ENCODE data around the gene NKX2-2. TPM values are rescaled to one million over a fixed set of nuclear protein-coding genes. Genes with fewer than 3 reads are reported as not detected.

The NKX2-2 gene
- polyA plus RNA-seq, 4 donors, result 0.54 to 3.7 (median 0.88) TPM

DNA sequence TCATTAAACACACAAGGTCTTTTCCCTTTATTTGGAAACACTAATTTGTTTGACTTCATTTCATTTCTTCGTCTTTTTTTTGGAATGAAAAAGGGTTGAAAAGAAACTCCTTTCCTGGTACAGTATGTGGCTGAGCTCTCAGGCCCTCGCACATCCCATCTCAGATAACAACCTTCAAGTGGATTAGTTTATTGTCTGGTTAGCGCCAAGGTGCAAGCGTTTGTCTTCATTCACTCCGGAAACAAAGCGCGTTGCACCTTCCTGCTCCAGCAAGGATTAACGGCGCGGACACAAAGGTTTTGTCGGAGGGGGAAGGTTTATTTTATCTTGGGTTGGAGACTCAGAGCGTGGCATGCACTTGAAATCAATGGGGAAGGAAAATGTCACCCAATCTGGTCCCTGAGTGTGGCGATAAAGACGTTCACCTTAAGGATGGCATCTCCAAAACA lies 5.3 kb upstream of the NKX2-2 start:
- no peak for FAIRE-seq

DNA sequence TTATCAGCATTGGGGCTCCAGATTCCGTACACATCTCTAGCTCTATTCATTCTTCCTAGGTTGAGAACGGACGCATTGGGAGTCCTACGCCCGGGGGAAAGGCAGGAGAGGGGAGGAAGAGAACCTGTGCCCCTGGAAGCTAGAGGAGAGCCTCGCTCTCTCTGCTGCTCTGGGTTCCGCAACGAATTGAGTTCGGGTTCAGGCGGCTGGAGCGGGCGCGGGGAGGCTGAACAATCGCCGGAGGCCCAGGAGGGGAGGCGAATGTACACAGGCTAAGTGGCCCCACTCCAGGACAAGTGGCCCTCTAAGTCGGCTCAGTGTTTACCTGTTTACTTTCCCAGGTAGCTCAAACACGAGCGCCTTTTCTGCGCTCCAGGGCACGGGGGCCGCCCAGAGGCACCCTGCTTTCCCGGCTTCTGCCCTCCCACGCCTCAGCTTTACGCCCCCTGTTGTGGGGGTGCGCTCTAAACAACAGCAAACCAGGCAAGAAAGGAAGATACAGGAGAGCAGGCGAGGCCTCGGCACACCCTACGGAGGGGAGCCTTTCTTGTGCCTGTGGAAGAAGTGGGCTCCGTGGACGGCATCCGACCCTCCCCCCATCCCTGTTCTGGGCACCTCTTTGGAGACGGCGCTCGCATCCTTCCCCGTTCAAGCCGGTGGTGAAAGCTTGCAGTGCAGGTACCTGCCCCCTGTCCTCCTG lies 4.6 kb upstream of the NKX2-2 start:
- Histone ChIP-seq H3K9me3 (ENCODE audit: control insufficient read depth in 2 of 2, insufficient read depth in 1 of 2, low read depth in 1 of 2, low read length in 1 of 2) (no peaks in the 10 kb centered on the region), H3K4me3 (ENCODE audit: low read depth in 1 of 3, low read length in 3 of 3) (no peak overlapping the region), H3K27ac (ENCODE audit: low read depth in 1 of 3, low read length in 2 of 3) (no peak overlapping the region), H3K27me3 (ENCODE audit: control insufficient read depth in 3 of 3, insufficient read depth in 3 of 3, low read length in 3 of 3) (peaks cover 32 to 94% (median 69%) of the 10 kb centered on the region in 3 donors), H3K4me1 (ENCODE audit: control insufficient read depth in 3 of 3, insufficient read depth in 2 of 3, low read depth in 1 of 3, low read length in 2 of 3) (peaks cover 0 to 6% (median 0%) of the 10 kb centered on the region in 3 donors), H3K36me3 (ENCODE audit: control insufficient read depth in 3 of 3, insufficient read depth in 2 of 3, low read depth in 1 of 3, low read length in 3 of 3) (no peaks in the 10 kb centered on the region)
- DNase-seq (no peak), FAIRE-seq (no peak)
- WGBS, 3 donors, result 4 to 11% (median 4%) methylated on average over 36 to 37 of the region's 37 CpGs

More for the DNA sequence above, 5.3 kb upstream of the NKX2-2 start:
- no peaks in the 10 kb centered on the region for H3K36me3 ChIP-seq (ENCODE audit: control insufficient read depth in 3 of 3, insufficient read depth in 2 of 3, low read depth in 1 of 3, low read length in 3 of 3)
- peaks cover 31 to 94% (median 73%) of the 10 kb centered on the region in 3 donors for H3K27me3 ChIP-seq (ENCODE audit: control insufficient read depth in 3 of 3, insufficient read depth in 3 of 3, low read length in 3 of 3)
- no peak for DNase-seq
- H3K27ac ChIP-seq (ENCODE audit: low read depth in 1 of 3, low read length in 2 of 3), result no peak overlapping the region
- H3K4me1 ChIP-seq (ENCODE audit: control insufficient read depth in 3 of 3, insufficient read depth in 2 of 3, low read depth in 1 of 3, low read length in 2 of 3), result peaks cover 0 to 6% (median 0%) of the 10 kb centered on the region in 3 donors
- WGBS, 3 donors, result 2 to 7% (median 3%) methylated on average over 14 of the region's 14 CpGs
- no peak overlapping the region for H3K4me3 ChIP-seq (ENCODE audit: low read depth in 1 of 3, low read length in 3 of 3)
- no peaks in the 10 kb centered on the region for H3K9me3 ChIP-seq (ENCODE audit: control insufficient read depth in 2 of 2, insufficient read depth in 1 of 2, low read depth in 1 of 2, low read length in 1 of 2)

DNA sequence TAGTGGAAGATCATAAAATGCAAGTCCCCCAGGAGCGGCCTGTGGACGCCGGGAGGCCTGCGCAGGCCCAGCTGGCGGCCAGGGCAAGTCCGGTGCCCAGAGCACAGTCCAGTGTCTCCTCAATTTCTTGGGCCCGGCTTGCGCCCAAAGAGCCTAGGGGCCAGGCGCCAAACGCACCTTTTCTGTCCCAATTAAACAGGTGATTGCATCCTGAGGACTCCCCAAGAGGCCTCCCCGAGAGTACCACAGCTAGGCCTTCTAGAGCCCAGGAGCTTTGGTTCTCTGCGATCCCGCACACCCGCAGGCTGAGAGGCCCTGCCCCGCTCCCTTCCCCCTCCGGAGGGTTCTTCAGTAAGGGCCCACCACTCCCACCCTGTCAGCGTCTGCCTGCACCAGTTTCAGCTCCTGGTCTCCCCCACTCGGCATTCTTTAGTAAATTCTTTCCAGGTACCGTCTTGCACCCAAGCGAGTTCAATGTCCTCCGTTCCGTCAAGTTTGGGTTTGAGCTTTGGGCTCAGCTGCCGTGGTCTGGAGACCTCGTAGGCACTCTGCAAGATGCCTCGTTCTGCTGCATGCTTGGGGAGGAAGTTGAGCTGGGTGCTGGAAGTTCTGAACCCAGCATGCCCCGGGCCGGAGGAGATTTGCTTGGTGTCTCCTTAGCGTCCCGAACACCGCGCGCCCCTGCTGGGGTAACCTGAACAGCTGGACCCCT lies 3.9 kb upstream of the NKX2-2 start:
- peaks cover 36 to 94% (median 69%) of the 10 kb centered on the region in 3 donors for H3K27me3 ChIP-seq (ENCODE audit: control insufficient read depth in 3 of 3, insufficient read depth in 3 of 3, low read length in 3 of 3)
- no peak overlapping the region for H3K27ac ChIP-seq (ENCODE audit: low read depth in 1 of 3, low read length in 2 of 3)
- H3K4me1 ChIP-seq (ENCODE audit: control insufficient read depth in 3 of 3, insufficient read depth in 2 of 3, low read depth in 1 of 3, low read length in 2 of 3), result peaks cover 0 to 6% (median 3%) of the 10 kb centered on the region in 3 donors
- H3K36me3 ChIP-seq (ENCODE audit: control insufficient read depth in 3 of 3, insufficient read depth in 2 of 3, low read depth in 1 of 3, low read length in 3 of 3), result no peaks in the 10 kb centered on the region
- H3K4me3 ChIP-seq (ENCODE audit: low read depth in 1 of 3, low read length in 3 of 3), result no peak overlapping the region
- DNase-seq (no peak), FAIRE-seq (no peak)
- 4 to 9% (median 6%) methylated on average over 31 to 32 of the region's 32 CpGs for WGBS, 3 donors
- no peaks in the 10 kb centered on the region for H3K9me3 ChIP-seq (ENCODE audit: control insufficient read depth in 2 of 2, insufficient read depth in 1 of 2, low read depth in 1 of 2, low read length in 1 of 2)

DNA sequence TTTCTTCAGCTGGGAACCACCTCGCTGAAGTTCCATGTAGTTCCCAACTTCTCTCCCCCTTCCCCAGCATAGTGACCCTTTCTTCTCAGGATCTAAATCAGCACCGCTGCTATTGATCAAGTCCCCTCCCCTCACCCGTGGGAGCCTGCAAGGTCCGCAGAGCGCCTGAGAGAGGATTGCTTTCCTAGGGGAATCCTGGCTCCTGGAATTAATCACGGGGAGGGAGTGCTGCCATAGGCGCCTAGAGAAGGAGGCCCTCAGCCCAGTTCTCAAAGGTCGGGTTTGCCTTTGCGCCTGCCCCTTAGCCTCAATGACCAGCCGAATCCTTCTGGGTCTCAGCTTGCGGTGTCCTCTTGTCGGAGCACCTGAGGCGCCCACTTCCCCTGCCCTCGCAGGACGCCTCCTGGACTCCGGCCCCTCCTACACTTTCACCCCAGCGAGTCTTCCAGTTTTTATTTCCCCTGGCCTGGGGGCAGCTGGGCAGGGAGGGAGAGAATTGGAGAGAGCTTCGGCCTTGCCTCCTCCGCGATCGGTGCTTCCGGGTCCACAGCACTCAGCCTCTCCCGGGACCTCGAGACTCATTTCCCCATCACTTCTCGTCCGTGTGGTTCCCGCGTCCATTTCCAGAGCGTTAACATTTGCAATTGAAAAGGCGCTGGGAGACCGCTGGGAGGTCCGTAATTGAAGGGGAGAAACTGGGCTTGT lies 3.1 kb upstream of the NKX2-2 start:
- peak in 1 of 2 donors; percentile 8 for DNase-seq

DNA sequence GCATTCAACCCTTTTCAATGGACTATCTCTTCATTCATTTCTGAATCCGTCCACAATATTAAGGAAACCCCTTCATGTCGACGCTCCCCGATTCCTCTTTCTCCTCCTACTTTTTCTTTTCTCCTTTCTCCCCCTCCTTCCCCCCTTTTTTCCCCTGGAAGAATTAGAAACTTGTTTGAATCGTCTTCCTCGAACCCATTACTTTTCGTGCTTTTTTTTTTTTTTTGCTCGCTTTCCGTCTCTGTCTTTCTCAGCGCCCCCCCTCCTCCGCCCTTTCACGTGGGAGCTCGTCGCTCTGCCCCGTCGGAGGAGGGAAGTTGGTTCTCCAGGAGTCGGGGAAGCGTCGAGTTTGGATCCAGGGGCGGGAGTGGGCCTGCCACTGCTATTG lies 2.3 kb upstream of the NKX2-2 start:
- H3K4me3 ChIP-seq (ENCODE audit: low read depth in 1 of 3, low read length in 3 of 3), result no peak overlapping the region
- H3K27ac ChIP-seq (ENCODE audit: low read depth in 1 of 3, low read length in 2 of 3), result no peak overlapping the region
- no peaks in the 10 kb centered on the region for H3K36me3 ChIP-seq (ENCODE audit: control insufficient read depth in 3 of 3, insufficient read depth in 2 of 3, low read depth in 1 of 3, low read length in 3 of 3)
- DNase-seq (no peak), FAIRE-seq (no peak)
- peaks cover 26 to 98% (median 70%) of the 10 kb centered on the region in 3 donors for H3K27me3 ChIP-seq (ENCODE audit: control insufficient read depth in 3 of 3, insufficient read depth in 3 of 3, low read length in 3 of 3)
- H3K9me3 ChIP-seq (ENCODE audit: control insufficient read depth in 2 of 2, insufficient read depth in 1 of 2, low read depth in 1 of 2, low read length in 1 of 2), result no peaks in the 10 kb centered on the region
- peaks cover 0 to 11% (median 10%) of the 10 kb centered on the region in 3 donors for H3K4me1 ChIP-seq (ENCODE audit: control insufficient read depth in 3 of 3, insufficient read depth in 2 of 3, low read depth in 1 of 3, low read length in 2 of 3)
- WGBS, 3 donors, result 5 to 17% (median 10%) methylated on average over 20 of the region's 20 CpGs

More for the DNA sequence above, 3.1 kb upstream of the NKX2-2 start:
- H3K9me3 ChIP-seq (ENCODE audit: control insufficient read depth in 2 of 2, insufficient read depth in 1 of 2, low read depth in 1 of 2, low read length in 1 of 2), result no peaks in the 10 kb centered on the region
- H3K27me3 ChIP-seq (ENCODE audit: control insufficient read depth in 3 of 3, insufficient read depth in 3 of 3, low read length in 3 of 3), result peaks cover 31 to 98% (median 70%) of the 10 kb centered on the region in 3 donors
- no peak overlapping the region for H3K4me3 ChIP-seq (ENCODE audit: low read depth in 1 of 3, low read length in 3 of 3)
- H3K4me1 ChIP-seq (ENCODE audit: control insufficient read depth in 3 of 3, insufficient read depth in 2 of 3, low read depth in 1 of 3, low read length in 2 of 3), result peaks cover 0 to 11% (median 9%) of the 10 kb centered on the region in 3 donors
- FAIRE-seq, result no peak
- no peak overlapping the region for H3K27ac ChIP-seq (ENCODE audit: low read depth in 1 of 3, low read length in 2 of 3)
- H3K36me3 ChIP-seq (ENCODE audit: control insufficient read depth in 3 of 3, insufficient read depth in 2 of 3, low read depth in 1 of 3, low read length in 3 of 3), result no peaks in the 10 kb centered on the region
- WGBS, 3 donors, result 5 to 12% (median 6%) methylated on average over 32 of the region's 32 CpGs

DNA sequence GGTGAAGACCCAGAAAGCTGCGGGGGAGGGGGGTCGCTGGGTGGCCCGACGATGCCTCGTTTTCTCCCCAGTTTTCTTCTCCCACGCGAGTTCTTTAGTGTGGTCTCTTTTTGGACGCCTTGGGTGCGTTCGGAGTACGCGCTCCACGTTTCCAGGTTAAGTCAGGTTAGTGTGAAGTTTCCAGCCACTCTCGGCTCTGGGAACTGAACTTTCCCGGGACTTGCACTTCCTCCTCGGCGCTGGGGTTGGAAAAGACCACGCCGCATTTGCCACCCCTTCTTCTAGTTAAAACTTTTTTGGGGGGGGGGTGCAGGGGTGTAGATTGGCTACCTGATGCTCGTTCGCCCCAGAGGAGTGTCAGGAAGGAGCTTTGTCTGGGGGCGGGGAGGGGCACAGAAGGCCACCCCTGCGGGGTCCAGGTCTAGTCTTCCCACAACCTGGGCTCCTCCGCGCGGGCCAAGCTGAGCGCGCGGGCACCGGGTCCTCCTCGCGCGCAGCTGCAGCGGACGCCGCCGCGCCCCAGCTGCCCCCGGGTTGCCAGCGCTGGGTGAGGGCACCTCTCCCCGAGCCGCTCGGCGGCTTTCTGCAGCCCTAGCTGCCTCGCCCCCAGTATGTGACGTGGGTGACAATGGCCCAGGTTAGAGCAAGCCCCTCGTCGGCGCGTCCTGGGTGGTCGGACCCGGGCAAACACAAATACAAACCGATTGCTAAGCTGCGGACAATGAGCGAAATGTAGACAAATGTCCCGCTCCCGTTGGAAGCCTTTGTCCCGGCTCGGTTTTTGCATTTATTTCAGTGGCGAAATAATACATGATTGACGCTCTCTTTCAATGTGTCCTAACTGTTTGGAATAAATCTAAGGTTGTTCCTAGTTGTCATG lies 1.7 kb upstream of the NKX2-2 start:
- H3K4me3 ChIP-seq (ENCODE audit: low read depth in 1 of 3, low read length in 3 of 3), result no peak overlapping the region
- no peak overlapping the region for H3K27ac ChIP-seq (ENCODE audit: low read depth in 1 of 3, low read length in 2 of 3)
- H3K27me3 ChIP-seq (ENCODE audit: control insufficient read depth in 3 of 3, insufficient read depth in 3 of 3, low read length in 3 of 3), result peaks cover 25 to 96% (median 65%) of the 10 kb centered on the region in 3 donors
- WGBS, 3 donors, result 4 to 8% (median 6%) methylated on average over 50 to 61 of the region's 61 CpGs
- peak in 1 of 2 donors; percentile 10 for DNase-seq
- peaks cover 0 to 11% (median 10%) of the 10 kb centered on the region in 3 donors for H3K4me1 ChIP-seq (ENCODE audit: control insufficient read depth in 3 of 3, insufficient read depth in 2 of 3, low read depth in 1 of 3, low read length in 2 of 3)
- FAIRE-seq, result no peak
- no peaks in the 10 kb centered on the region for H3K36me3 ChIP-seq (ENCODE audit: control insufficient read depth in 3 of 3, insufficient read depth in 2 of 3, low read depth in 1 of 3, low read length in 3 of 3)
- no peaks in the 10 kb centered on the region for H3K9me3 ChIP-seq (ENCODE audit: control insufficient read depth in 2 of 2, insufficient read depth in 1 of 2, low read depth in 1 of 2, low read length in 1 of 2)

DNA sequence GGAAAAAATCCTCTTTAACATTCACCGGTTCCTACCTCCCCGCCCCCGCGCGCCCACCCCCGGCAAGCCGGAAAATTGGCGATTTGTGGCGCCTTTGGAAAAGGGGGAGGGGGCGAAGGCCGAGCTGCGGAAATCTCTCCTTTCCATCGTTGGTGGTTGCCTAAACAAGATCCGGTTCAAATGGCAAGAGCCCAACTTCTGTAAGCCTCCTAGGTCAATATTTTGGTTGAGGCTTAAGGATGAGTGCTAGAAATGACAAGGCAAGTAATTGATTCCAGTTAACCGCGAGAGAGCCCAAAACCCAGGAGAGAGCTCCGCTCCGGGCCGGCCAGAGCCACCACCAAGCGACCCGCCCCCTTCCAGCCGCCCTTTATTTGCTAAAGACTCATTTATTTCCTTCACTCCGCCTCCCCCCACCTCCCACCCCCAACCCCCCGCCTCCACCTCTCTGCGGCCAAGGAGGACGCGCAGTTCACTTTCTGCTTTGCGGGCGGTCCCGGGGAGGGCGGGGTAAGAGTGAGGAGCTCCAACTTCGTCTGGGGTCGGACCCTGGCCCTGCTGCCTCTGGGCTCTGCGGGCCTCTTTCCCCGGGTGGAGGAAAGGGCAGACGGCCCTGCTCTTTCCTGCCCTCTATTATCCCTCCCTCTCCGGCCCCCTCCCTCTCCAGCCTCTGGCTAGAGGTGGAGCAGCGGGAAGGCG lies 838 bp upstream of the NKX2-2 start:
- H3K4me1 ChIP-seq (ENCODE audit: control insufficient read depth in 3 of 3, insufficient read depth in 2 of 3, low read depth in 1 of 3, low read length in 2 of 3), result peaks cover 0 to 11% (median 10%) of the 10 kb centered on the region in 3 donors
- no peak overlapping the region for H3K4me3 ChIP-seq (ENCODE audit: low read depth in 1 of 3, low read length in 3 of 3)

More for the DNA sequence above, 838 bp upstream of the NKX2-2 start:
- DNase-seq (no peak), FAIRE-seq (no peak)
- WGBS, 3 donors, result 3 to 7% (median 5%) methylated on average over 32 to 39 of the region's 39 CpGs
- Histone ChIP-seq H3K27ac (ENCODE audit: low read depth in 1 of 3, low read length in 2 of 3) (no peak overlapping the region), H3K36me3 (ENCODE audit: control insufficient read depth in 3 of 3, insufficient read depth in 2 of 3, low read depth in 1 of 3, low read length in 3 of 3) (no peaks in the 10 kb centered on the region), H3K9me3 (ENCODE audit: control insufficient read depth in 2 of 2, insufficient read depth in 1 of 2, low read depth in 1 of 2, low read length in 1 of 2) (no peaks in the 10 kb centered on the region), H3K27me3 (ENCODE audit: control insufficient read depth in 3 of 3, insufficient read depth in 3 of 3, low read length in 3 of 3) (peaks cover 30 to 96% (median 69%) of the 10 kb centered on the region in 3 donors)

Measured in small intestine (tissue), 7 donors.